ENCODE results near the gene SPON2.

The SPON2 gene

GRCh38 chr4:1208266-1208961 lies 36.0 kb upstream of the SPON2 start:
- DNase-seq = no peak

- DNase-seq = no peak
Observed at GRCh38 chr4:1207603-1208265, 35.4 kb upstream of the SPON2 start.

GRCh38 chr4:1207157-1207470 lies 34.7 kb upstream of the SPON2 start:
- DNase-seq = no peak

GRCh38 chr4:1206299-1207156 lies 34.1 kb upstream of the SPON2 start:
- peak; percentile 48 for DNase-seq

GRCh38 chr4:1205586-1206298 lies 33.4 kb upstream of the SPON2 start:
- no peak for DNase-seq

- no peak for DNase-seq
Observed at GRCh38 chr4:1204828-1205585, 32.6 kb upstream of the SPON2 start.

GRCh38 chr4:1204286-1204827 lies 32.0 kb upstream of the SPON2 start:
- DNase-seq = no peak

GRCh38 chr4:1203026-1203616 lies 30.7 kb upstream of the SPON2 start:
- DNase-seq = no peak

- no peak for DNase-seq
Observed at GRCh38 chr4:1202526-1203011, 30.2 kb upstream of the SPON2 start.

- DNase-seq = no peak
Observed at GRCh38 chr4:1201851-1202525, 29.6 kb upstream of the SPON2 start.

GRCh38 chr4:1200425-1201035 lies 28.1 kb upstream of the SPON2 start:
- peak; percentile 38 for DNase-seq

GRCh38 chr4:1199556-1200331 lies 27.4 kb upstream of the SPON2 start:
- no peak for DNase-seq

- no peak for DNase-seq
Observed at GRCh38 chr4:1198098-1198844, 25.9 kb upstream of the SPON2 start.

GRCh38 chr4:1196421-1197183 lies 24.2 kb upstream of the SPON2 start:
- DNase-seq = no peak

- no peak for DNase-seq
Observed at GRCh38 chr4:1195891-1196401, 23.6 kb upstream of the SPON2 start.

GRCh38 chr4:1195109-1195671 lies 22.8 kb upstream of the SPON2 start:
- no peak for DNase-seq
